Inflammatory macrophage treated with lipopolysaccharide for 1 hour (primary cell): ENCODE data around the gene BEND7.
"Not testable (repeated sequence)": the region's sequence is repeated elsewhere in the genome, so short reads cannot be mapped to it uniquely, and the experiment has no call there.

Source experiments
- DNase-seq, 2 donors: peaks; one replicate each; pipeline ENCODE4 v3.0.0-alpha.2; 2020 to 2022

BEND7 gene

GRCh38 chr10:13475124-13475523, 53.7 kb downstream of the BEND7 start:
- DNase-seq, result no peak

- DNase-seq, result no peak
Observed at GRCh38 chr10:13473986-13474385, 54.8 kb downstream of the BEND7 start.

- DNase-seq, result no peak
Observed at GRCh38 chr10:13472359-13472758, 56.5 kb downstream of the BEND7 start.

DNA sequence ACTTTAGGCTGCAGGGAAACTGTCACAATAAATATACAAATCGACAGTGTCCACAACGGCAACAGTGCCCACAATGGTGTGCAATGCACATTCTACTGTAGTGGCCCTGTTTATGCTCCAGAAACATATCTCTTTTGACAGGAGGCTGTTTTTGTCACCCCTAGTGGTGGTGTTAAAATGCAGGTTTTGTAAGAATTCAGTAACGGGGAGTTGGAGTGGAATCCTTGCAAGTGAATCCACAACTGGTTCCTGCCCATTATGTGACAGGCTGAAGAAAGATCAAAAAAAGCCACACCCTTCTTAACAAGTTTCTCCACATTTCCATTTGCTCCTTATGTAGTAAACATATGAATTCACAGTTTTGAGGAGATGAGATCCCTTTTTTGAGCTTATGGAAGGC, 58.5 kb downstream of the BEND7 start:
- no peak for DNase-seq

GRCh38 chr10:13462551-13462950, 66.3 kb downstream of the BEND7 start:
- no peak for DNase-seq

DNA sequence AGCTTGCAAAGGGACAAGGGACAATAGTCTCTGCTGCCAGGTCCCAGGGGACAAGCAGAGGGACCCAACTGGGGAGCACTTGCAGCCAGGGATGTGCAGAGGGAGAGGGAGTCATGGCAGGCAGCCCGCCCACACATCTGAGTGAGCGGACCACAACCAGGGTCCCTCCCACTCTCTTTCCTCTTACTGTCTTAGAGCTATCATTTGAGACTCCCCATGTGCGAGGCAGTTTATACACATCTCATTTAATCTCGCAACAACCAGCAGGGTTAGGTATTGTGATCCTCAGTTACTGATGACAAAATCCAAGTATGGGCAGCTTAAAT, 70.2 kb downstream of the BEND7 start:
- DNase-seq, result no peak

GRCh38 chr10:13457958-13458686, 70.7 kb downstream of the BEND7 start:
- no peak for DNase-seq

DNA sequence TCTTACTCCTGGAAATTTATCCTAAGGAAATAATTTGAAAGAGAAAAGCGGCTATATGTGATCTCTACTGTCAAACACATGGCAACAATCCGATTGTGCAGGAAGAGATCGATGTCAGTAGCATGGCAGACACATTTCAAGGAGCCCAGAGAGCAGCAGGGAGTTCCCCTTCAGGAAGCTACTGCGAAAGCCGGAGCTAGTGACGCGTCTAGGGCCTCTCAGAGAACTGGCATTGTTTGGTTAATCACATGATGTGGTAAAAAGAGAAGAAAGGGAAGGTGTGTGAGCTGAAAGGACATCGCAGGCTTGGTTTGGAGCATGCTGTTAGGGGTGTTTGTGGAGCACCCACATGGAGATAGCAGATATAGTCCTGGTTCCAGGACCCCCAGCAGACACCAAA, 74.9 kb downstream of the BEND7 start:
- DNase-seq, result peak; percentile 51 to 55

DNA sequence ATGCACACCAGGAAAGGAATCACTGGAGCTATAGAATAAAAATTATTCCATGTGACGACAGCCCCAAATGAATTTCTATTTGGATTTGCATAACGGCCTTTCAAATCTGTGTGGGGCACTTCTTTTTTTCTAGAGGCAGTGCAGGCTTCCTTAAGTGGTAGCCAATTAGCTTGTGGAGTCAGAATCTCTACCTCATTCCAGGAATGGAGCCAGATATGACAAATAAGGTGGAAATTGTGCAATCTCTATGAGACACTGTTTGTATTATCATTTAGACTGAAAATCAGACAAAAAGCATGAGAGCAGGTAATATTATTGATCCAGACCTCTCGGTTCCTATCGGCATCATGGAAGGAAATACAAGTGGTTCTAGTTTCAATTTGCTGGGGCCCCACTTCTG, 78.7 kb downstream of the BEND7 start:
- DNase-seq, result no peak

DNA sequence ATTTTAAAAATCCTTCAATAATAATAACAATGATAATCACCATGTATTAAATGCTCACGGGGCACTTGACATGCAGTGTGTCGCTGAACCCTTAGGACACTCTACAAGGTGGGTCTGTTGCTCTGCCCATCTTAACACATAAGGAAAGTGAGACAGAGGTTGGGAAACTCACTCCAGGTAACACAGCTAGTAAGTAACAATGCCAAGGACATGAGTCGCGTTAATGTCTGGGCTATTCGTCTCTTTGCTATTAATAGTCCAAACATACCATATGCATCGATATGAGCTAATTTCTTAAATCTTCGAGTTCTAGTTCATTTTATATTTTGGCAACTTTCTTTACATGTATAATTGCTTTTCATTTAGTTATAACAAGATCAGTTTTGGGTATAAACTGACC, 79.5 kb downstream of the BEND7 start:
- DNase-seq, result no peak

DNA sequence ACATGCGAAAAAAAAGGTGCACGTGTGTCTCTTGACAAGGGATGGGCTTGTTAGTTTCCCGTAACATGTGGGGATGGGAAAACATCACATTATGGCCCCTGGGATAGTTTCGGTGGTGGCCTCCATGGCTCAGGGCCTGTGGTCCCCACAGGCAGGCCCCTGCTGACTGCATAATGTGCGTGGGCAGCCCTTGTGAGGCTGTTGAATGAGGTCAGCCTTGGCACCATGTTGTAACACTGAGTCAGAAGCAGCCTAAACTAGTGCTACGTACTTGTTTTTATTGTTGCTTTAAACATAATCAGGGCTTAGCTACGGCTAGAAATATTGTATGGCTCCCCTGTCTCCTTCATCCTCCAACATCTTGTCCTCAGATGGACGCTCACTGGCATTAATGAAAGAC, 80.6 kb downstream of the BEND7 start:
- DNase-seq, result peak in 1 of 2 donors; percentile 6

GRCh38 chr10:13445656-13446400, 83.0 kb downstream of the BEND7 start:
- DNase-seq, result no peak

DNA sequence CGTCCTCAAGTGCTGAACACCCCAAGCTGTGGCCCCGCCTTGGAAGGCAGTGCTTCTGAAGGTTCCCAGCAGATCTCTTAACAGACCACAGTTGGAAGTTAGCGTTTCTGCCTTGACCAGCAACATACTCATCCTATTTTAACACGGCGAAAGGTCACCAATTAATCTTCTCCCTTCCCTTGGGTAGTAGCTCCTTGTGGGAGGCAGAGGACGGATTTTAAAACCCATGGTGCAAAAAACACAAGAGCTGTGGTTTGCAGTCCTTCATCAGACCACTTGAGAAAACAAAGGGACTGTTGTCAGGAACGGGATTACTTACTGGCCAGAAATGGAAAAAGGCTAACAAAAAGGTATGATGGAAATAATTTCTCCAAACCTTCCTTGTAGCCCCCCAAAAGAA, 87.3 kb downstream of the BEND7 start:
- no peak for DNase-seq

DNA sequence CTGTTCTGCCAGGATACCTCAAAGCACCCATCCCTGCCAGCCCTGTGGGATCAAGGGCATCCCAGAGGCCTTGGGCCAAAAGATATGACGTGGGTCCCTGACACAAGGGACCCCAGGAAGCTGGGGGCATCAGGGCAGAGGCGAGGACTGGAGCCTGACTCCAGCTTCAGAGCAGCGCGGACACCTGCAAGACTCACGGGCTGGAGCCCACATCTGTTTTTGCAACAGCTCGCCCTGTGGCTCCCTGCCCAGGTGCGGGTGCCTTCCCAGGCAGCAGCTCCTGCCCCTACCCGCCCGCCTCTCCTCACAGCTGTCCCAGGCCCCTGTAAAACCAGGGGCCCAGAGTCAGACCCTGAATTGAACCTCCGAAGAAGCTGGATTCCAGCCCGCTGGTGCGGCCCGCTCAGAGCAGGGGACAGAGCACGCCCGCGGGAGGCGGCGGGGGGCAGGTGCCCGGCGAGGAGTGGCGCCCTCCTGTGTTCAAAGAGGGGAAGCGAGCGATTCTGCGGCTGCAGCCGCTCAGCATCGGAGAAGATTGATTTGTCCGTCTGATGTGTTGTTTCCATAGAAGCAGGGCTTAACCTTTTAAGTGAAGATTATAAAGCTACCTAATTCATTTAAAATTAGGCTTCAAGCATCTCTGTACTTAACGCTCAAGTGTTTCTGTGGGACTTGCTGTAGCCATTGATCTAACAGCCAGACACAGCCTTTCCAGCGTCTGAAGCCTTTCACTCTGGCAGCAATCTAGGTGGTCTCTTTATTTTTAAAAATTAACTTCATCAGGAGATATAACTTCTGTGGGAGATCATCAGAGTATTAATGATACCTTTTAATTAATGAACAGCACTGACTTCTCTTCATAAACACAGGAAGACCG, 88.4 kb downstream of the BEND7 start:
- DNase-seq, result peak; percentile 4 to 64

DNA sequence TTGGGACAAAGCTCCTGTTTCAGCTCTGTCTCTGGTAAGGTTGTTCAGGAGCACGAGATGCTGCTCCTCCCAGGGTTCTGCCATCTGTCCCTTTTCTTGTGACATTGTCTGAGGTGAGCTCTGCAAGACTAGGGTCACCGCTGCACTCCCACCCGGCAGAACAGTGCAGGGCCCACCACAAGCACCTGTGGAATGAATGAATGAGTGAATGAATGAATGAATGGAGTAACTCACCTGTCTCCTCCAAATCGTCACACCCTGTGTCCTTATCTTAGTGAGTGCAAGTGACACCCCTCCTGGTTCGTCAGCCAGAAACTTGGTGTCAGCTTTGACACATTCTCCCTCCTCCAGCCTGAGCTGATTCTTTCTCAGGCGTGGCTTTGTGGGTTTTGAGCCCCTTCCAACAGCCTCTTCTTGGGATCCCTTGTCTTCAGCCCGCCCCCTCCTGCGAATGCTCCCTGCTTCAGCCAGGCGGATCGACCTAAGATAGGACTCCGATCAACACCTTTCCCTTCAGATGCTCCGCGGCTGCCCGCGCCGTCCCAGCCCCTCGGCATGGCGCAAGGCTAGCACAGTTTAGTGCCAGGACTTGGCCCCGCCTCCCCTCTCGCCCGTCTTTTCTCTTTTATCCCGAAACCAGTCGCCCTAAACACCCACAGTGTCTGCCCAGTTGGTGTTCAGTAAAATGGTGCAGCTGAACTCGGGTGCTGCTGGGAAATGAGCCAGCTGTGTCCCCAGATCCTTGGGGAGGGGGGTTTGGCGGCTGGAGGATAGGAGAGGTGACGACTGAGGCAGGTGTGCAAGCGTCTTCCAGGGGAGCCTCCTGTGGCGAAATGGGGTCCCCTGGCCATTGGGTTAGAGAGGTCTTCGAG, 89.3 kb downstream of the BEND7 start:
- no peak for DNase-seq

- no peak for DNase-seq
Observed at GRCh38 chr10:13437026-13437555, 91.7 kb downstream of the BEND7 start.

- DNase-seq, result not testable (repeated sequence)
Observed at GRCh38 chr10:13427943-13428342, 100.9 kb downstream of the BEND7 start.

- no peak for DNase-seq
Observed at GRCh38 chr10:13425397-13425796, 103.4 kb downstream of the BEND7 start.

GRCh38 chr10:13422800-13423199, 106.0 kb downstream of the BEND7 start:
- DNase-seq, result no peak

DNA sequence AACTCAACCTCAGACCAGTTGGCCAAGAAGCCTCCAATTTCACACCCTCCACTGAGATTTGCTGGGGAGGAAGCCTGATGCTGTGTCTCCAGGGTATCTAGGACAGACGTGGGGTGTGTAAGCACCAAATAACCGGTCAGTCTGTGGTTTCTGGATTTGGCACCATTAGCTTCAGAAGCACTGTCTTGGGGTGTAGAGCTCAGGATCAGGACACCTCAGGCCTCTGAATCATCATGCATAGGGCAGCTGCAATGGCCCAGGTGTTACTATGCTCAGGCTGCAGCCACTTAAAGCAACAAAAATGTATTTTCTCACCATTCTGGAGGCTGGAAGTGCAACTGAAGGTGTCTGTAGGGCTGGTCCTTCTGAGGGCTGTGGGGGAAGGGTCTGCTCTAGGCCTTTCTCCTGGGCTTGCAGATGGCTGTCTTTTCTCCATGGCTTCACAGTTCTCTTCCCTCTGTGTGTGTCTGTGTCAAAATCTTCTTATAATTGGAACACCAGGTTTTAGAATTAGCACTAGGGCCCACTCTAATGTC, 107.4 kb downstream of the BEND7 start:
- DNase-seq, result no peak

DNA sequence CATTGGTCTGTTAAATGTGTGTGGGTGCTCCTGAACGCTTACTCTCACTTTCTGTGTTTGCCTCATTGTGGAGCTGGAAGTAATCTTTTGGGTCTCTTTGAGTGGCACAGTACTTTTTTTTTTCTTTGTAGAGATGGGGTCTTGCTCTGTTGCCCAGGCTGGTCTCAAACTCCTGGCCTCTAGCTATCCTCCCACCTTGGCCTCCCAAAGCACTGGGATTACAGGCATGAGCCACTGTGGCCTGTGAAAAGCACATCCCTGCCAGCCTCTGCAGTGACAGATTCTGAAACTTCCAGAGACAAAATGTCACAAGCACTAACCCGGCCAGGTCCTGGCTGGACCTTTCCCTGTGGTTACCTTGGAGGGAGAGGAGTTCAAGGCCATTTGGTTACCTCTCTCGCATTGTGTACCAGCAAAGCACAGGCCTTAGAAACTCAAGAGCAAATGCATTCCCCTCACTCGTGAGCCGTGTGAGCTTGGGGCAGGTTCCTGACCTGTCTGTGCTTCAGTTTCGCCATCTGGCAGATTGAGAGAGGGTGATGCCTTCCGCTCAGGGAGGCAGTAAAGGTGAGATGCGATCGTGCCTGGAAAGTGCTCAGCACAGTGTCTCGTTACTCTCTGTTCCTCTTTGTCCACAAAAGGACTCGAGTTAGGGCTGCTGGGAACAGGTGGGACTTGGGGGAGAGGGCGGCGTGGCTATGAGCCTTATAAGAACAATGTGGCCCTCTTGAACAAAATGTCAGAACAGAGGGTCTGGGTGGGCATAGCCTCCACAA, 108.1 kb downstream of the BEND7 start:
- no peak for DNase-seq
